Fibroblast of the aortic adventitia (primary cell): ENCODE measurements around the gene SMAD9. TPM values are rescaled to one million over a fixed set of nuclear protein-coding genes. Genes with fewer than 3 reads are reported as not detected.

Experiments used
- DNase-seq: peaks from one replicate; pipeline ENCODE4 v3.0.0-alpha.2; 2010; ENCODE audit warnings: low read depth
- H3K4me3 ChIP-seq: 2 replicates; pipeline ENCODE4 v1.5.1; 2011; ENCODE audit warnings: low read depth, mild to moderate bottlenecking, control low read depth, low read length, moderate library complexity
- total RNA-seq: library from RNA; depleted of rRNA; stranded (reverse); fragments of >200 nt; gene quantifications from 2 replicates; pipeline ENCODE4 v1.2.3, GENCODE V29; 2012; ENCODE audit warnings: low replicate concordance
- TF ChIP-seq, protein P1 (sequence below): IDR thresholded peaks from 2 replicates; pipeline ENCODE4 v1.5.1; 2011; ENCODE audit warnings: mild to moderate bottlenecking, low read length, control low read depth, inconsistent platforms; ENCODE audit not compliant: insufficient read depth

SMAD9 gene
- total RNA-seq, 1 donor = 8.2 TPM

DNA sequence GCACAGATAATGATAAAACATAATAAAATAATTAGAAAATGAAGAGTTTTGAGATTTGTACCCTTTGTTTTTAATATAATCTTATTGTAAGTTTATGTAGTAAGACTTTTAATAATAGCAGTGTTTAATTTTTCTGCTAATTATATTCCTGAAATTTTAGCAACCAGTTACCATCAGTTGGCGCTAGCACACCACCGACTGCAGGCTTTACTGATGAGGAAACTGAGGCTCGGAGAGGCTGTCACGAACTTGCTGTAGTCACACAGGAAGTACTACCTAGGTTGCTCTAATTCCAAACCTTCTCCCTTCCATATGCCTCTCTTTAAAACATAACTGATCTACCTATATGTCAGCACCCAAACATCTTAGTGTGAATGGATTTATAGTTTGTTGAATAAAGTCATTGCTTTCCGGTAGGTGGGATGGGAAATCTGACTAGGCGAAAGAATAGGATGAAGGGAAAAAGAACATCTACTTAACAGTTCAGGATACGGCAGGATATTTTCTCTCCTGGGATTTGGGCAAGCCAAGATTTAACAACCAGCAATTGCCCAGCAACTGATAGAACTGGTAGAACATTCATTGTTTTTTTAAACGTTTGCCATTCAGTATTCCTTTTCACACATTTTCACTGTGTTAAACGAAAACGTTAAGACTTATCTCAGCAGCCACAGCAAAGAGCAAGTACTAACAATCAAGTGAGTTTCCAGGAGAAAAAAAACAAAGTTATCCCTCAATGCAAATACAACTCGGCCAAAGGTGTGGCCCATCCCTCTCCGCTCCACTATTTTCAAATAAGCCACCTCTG lies 101.8 kb downstream of the SMAD9 start:
- H3K4me3 ChIP-seq = peak overlapping the region; percentile 79
- TF ChIP-seq, protein P1, sequence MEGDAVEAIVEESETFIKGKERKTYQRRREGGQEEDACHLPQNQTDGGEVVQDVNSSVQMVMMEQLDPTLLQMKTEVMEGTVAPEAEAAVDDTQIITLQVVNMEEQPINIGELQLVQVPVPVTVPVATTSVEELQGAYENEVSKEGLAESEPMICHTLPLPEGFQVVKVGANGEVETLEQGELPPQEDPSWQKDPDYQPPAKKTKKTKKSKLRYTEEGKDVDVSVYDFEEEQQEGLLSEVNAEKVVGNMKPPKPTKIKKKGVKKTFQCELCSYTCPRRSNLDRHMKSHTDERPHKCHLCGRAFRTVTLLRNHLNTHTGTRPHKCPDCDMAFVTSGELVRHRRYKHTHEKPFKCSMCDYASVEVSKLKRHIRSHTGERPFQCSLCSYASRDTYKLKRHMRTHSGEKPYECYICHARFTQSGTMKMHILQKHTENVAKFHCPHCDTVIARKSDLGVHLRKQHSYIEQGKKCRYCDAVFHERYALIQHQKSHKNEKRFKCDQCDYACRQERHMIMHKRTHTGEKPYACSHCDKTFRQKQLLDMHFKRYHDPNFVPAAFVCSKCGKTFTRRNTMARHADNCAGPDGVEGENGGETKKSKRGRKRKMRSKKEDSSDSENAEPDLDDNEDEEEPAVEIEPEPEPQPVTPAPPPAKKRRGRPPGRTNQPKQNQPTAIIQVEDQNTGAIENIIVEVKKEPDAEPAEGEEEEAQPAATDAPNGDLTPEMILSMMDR = no peak
- peak; percentile 28 for DNase-seq

DNA sequence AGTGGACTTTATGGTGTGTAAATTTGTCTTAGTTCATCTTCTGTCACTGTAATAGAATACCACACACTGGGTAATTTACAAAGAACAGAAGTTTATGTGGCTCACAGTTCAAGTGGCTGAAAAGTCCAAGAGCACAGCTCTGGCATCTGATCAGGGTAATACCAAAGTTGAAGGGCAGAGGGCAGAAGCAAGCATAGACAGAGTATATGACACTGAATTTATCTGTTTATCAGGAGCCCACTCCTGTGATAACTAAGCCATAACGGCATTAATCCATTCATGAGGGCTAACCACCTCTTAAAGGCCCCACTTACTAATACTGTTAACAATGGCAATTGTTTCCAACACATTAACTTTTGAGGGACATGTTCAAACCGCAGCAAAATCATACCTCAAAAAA lies 105.0 kb downstream of the SMAD9 start:
- H3K4me3 ChIP-seq = no peak overlapping the region
- DNase-seq = no peak
- TF ChIP-seq, protein P1 = peak; percentile 38

DNA sequence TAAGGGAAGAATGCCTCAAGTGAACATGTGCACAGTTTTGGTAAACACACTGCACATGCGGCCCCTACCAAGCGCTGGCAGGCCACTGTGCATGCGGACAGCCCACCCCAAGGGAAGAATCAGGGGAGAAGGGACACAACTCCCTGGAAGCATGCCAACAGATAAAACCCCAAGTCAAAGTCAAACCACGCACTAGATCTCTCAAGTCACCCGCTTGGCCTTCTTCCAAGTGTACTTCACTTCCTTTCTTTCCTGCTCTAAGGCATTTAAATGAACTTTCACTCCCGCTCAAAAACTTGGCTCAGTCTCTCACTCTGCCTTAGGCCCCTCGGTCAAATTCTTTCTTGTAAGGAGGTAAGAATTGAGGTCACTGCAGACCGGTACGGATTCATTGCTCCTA lies 105.6 kb downstream of the SMAD9 start:
- DNase-seq = no peak
- H3K4me3 ChIP-seq = no peak overlapping the region
- TF ChIP-seq, protein P1 = no peak

DNA sequence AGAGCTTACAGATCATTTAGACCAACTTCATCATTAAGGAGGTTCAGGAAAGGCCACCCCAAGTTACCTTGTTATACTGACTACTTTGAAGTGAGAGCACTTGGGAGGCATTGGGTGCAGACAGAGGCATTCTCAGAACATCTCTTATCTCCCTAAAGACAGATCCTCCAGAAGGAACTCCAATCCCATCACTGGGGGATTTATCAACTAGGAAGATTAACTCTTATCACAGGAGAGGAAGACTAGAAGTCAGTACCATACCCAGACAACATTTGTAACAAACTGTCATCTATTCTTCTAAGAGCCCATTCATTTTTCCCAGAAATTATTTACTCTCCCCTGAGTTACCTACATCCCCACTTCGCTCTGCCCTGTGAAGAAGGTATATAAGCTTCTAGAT lies 106.8 kb downstream of the SMAD9 start:
- H3K4me3 ChIP-seq = no peak overlapping the region
- TF ChIP-seq, protein P1 = no peak
- DNase-seq = no peak

DNA sequence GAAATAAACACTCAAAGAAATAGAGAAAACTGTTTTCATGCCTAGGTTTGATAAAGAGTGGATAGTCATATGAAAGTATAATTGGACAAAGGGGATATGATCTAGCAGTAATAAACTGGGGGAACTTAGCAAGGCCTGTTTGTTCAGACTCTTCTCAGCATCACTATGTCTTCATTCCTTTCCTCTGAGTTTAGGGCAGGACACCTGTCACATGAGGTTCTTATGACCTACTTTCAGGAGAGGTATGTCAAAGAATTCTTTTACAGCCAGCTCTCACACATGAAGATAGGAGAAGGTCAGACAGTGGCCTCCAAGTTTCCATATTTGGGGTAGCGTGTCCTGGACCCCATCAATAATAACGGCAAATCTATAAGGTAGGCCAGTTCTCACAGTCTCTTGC lies 112.4 kb downstream of the SMAD9 start:
- H3K4me3 ChIP-seq = no peak overlapping the region
- TF ChIP-seq, protein P1 = no peak
- DNase-seq = no peak

DNA sequence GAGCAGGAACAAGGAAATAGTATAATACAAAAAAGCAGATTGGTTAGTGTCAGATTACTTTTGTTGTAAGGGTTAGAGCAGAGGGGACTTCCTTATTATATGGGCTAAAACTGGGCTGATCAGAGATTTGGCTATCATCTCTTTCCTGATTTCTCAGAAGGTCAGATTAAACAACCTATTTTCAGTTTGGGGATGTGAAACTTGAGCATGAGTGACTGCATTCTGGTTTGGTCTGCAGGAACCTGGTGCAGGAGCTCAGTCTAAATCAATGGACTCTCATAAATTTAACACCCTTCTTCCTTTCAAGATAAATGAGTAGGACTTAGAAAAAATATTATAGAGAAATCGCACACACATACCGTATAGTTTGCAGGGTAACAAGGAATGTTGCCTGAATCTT lies 113.9 kb downstream of the SMAD9 start:
- TF ChIP-seq, protein P1 = no peak

DNA sequence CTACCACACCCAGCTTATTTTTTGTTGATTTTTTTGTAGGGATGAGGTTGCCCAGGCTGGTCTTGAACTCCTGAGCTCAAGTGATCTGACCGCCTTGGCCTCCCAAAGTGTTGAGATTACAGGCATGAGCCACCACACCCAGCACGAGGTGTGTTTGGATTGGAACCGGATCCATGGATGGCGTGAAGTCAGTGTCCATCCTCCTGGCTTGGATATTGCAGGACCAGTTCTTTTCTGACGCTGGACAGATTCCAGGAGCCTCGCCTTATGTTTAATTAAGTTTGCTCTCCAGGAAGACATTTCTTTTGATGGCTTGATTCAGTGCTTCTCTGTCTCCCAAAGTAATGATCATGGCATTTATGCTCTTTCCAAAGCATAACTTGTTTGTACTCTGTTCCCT lies 115.5 kb downstream of the SMAD9 start:
- no peak overlapping the region for H3K4me3 ChIP-seq
- TF ChIP-seq, protein P1 = no peak
- no peak for DNase-seq

More for the DNA sequence above, 113.9 kb downstream of the SMAD9 start:
- no peak overlapping the region for H3K4me3 ChIP-seq
- no peak for DNase-seq
